NT2/D1 (cell line): ENCODE results near the gene FUCA1.
"Not testable (repeated sequence)": the region's sequence is repeated elsewhere in the genome, so short reads cannot be mapped to it uniquely, and the experiment has no call there.

ENCODE experiments used
- DNase-seq: peaks from one replicate; pipeline ENCODE4 v3.0.0-alpha.2; 2011; ENCODE audit warnings: low read depth, low spot score
- H3K27me3 ChIP-seq: 2 replicates; pipeline ENCODE4 v1.6.0; 2011; ENCODE audit warnings: mild to moderate bottlenecking; ENCODE audit not compliant: insufficient read length, insufficient read depth
- H3K36me3 ChIP-seq: 2 replicates; pipeline ENCODE4 v1.6.1; 2011; ENCODE audit warnings: mild to moderate bottlenecking, low read length, mixed read lengths; ENCODE audit not compliant: insufficient read depth, insufficient read length
- H3K4me1 ChIP-seq: 2 replicates; pipeline ENCODE4 v1.5.1; 2011; ENCODE audit not compliant: insufficient read depth, insufficient read length
- H3K4me3 ChIP-seq: 2 replicates; pipeline ENCODE4 v1.5.1; 2011; ENCODE audit warnings: low read depth; ENCODE audit not compliant: insufficient read length
- H3K9ac ChIP-seq: 2 replicates; pipeline ENCODE4 v1.6.0; 2011; ENCODE audit warnings: low read depth; ENCODE audit not compliant: insufficient read length
- H3K9me3 ChIP-seq: 2 replicates; pipeline ENCODE4 v1.5.1; 2011; ENCODE audit warnings: mild to moderate bottlenecking, low read length; ENCODE audit not compliant: insufficient read depth
- SUZ12 ChIP-seq: IDR thresholded peaks from 2 replicates; pipeline ENCODE4 v1.6.1; 2011; ENCODE audit not compliant: insufficient read length, insufficient read depth; ENCODE audit errors: extremely low read depth
- YY1 ChIP-seq: IDR thresholded peaks from 2 replicates; pipeline ENCODE4 v1.6.1; 2011; ENCODE audit not compliant: insufficient read length, insufficient read depth
- ZNF274 ChIP-seq: IDR thresholded peaks from 2 replicates; pipeline ENCODE4 v1.6.1; 2011; ENCODE audit warnings: mild to moderate bottlenecking, low read depth, low read length

The FUCA1 gene

DNA sequence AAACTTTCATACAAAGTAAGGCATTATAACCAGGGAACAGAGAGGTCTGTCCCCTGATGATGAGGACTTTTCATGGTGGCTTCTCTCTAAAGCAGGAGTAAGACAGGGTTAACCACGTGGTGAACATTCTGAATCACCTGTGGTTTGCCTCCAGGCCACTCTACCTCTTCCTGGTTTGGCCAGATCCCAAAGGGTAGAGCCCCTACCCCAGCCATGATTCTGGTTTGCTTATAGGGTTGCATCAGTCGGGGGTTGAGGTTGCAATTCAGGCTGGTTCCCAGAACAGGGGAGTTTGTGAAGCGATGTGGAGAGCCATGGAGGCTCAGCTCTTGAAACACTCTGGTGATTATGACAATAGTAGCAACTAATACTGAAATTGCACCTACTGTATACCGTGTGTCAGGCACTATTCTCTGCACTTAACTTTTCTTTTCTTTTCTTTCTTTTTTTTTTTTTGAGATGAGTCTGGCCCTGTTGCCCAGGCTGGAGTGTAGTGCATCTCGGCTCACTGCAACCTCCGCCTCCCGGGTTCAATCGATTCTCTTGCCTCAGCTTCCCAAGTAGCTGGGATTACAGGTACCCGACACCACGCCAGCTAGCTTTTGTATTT is 36.8 kb upstream of the FUCA1 start:
- no peak for TF ChIP-seq SUZ12
- TF ChIP-seq ZNF274: no peak
- TF ChIP-seq YY1: no peak
- no peak overlapping the region for H3K4me3 ChIP-seq
- no peak overlapping the region for H3K9ac ChIP-seq
- DNase-seq: no peak
- H3K9me3 ChIP-seq: no peaks in the 10 kb centered on the region
- peaks cover 18% of the 10 kb centered on the region for H3K4me1 ChIP-seq
- peaks cover 21% of the 10 kb centered on the region for H3K27me3 ChIP-seq
- H3K36me3 ChIP-seq: no peaks in the 10 kb centered on the region

- TF ChIP-seq ZNF274 (no peak), SUZ12 (no peak), YY1 (no peak)
- Histone ChIP-seq H3K9ac (no peak overlapping the region), H3K9me3 (no peaks in the 10 kb centered on the region), H3K4me1 (peaks cover 14% of the 10 kb centered on the region), H3K27me3 (peaks cover 21% of the 10 kb centered on the region), H3K4me3 (no peak overlapping the region), H3K36me3 (no peaks in the 10 kb centered on the region)
- no peak for DNase-seq
These were observed 35.7 kb upstream of the FUCA1 start for GRCh38 chr1:23903754-23904153.

GRCh38 chr1:23902321-23903278 is 34.5 kb upstream of the FUCA1 start:
- no peak for DNase-seq
- Histone ChIP-seq H3K4me1 (peaks cover 12% of the 10 kb centered on the region), H3K36me3 (no peaks in the 10 kb centered on the region), H3K9me3 (no peaks in the 10 kb centered on the region), H3K27me3 (peaks cover 21% of the 10 kb centered on the region), H3K9ac (no peak overlapping the region), H3K4me3 (no peak overlapping the region)
- no peak for TF ChIP-seq SUZ12
- TF ChIP-seq YY1: no peak
- no peak for TF ChIP-seq ZNF274

DNA sequence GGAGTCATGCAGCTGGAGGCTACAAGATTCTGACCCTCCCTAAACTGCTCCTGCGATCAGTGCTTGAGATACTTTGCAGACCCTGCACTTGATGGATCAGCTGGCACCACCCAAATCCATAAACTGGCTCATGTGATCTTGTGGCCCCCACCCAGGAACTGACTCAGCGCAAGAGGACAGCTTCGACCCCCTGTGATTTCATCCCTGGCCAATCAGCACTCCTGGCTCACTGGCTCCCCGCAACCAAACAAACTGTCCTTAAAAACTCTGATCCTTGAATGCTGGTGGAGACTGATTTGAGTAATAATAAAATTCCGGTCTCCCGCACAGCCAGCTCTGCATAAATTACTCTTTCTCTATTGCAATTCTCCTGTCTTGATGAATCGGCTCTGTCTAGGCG is 31.9 kb upstream of the FUCA1 start:
- Histone ChIP-seq H3K4me1 (peaks cover 12% of the 10 kb centered on the region), H3K27me3 (peaks cover 21% of the 10 kb centered on the region)
- DNase-seq, H3K4me3 ChIP-seq, H3K9ac ChIP-seq, H3K36me3 ChIP-seq, H3K9me3 ChIP-seq: not testable (repeated sequence)

DNA sequence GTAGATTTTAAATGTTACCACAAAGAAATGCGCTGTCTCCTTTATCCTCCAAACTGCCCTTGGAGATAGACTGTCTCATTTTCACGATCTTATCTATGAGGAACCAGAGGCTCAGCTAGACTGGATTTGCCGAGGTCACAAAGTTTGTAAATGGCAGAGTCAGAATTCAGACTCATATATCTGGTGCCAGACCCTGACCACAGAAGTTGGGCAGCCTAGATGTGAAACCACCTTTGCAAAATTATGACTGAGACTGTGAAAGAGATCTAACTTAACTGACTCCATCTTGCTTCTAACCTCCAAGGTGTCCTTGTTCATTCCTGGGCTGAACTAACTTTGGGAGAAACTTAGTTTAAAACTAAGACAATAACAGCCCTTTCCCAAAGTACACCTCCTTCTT is 31.0 kb upstream of the FUCA1 start:
- H3K9ac ChIP-seq: no peak overlapping the region
- no peaks in the 10 kb centered on the region for H3K9me3 ChIP-seq
- peaks cover 21% of the 10 kb centered on the region for H3K27me3 ChIP-seq
- no peak overlapping the region for H3K4me3 ChIP-seq
- no peak for TF ChIP-seq YY1
- TF ChIP-seq ZNF274: no peak
- no peak for TF ChIP-seq SUZ12
- DNase-seq: no peak
- H3K4me1 ChIP-seq: peaks cover 6% of the 10 kb centered on the region
- no peaks in the 10 kb centered on the region for H3K36me3 ChIP-seq

DNA sequence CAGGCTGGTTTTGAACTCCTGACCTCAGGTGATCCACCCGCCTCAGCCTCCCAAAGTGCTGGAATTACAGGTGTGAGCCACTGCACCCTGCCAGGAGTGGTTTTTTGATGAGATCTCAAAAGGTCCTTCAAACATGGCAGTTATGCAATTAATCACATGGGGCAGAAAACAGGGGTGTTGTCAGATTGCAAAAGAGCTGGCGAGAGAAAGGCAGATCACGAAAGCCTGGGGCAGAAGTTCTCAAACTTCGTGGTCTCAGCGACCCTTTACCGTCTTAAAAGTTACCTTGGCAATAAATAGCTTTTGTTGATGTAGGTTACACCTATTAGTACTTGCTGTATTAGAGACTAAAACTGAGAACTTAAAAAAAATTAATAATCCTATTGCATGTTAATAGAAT is 29.0 kb upstream of the FUCA1 start:
- no peak for TF ChIP-seq YY1
- TF ChIP-seq SUZ12: no peak
- no peak for TF ChIP-seq ZNF274
- H3K4me1 ChIP-seq: no peaks in the 10 kb centered on the region
- no peak overlapping the region for H3K9ac ChIP-seq
- H3K9me3 ChIP-seq: no peaks in the 10 kb centered on the region
- H3K36me3 ChIP-seq: no peaks in the 10 kb centered on the region
- no peak for DNase-seq
- peaks cover 6% of the 10 kb centered on the region for H3K27me3 ChIP-seq
- H3K4me3 ChIP-seq: no peak overlapping the region

DNA sequence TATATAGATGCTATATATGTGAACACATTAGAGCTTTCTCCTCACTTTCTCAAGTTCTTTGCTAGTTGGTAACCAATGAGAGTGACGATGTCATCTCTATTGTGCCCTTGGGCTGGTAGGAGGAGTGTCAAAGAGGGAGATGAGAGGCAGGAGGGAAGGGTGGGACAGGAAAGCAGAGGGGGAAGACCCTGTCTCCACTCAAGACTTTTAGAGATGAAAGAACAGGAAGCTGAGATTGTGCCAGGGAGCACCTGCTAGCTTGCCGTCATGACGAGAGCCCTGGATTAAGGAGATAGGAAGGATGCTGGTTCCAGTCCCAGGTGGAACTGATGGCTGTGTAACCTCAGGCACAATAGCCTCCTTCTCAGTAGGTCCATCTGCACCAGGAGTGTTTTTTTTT is 28.4 kb upstream of the FUCA1 start:
- Histone ChIP-seq H3K9ac (no peak overlapping the region), H3K9me3 (no peaks in the 10 kb centered on the region), H3K36me3 (no peaks in the 10 kb centered on the region), H3K4me3 (no peak overlapping the region), H3K4me1 (no peaks in the 10 kb centered on the region), H3K27me3 (peaks cover 3% of the 10 kb centered on the region)
- TF ChIP-seq ZNF274 (no peak), YY1 (no peak), SUZ12 (no peak)
- DNase-seq: no peak
